Stimulated activated CD4-positive, alpha-beta T cell treated with anti-CD3 and anti-CD28 coated beads, Interleukin-12 subunit alpha, Interleukin-12 subunit beta, amount 100 ng/mL, for 24 hours (primary cell): ENCODE results near the gene FAM120B.
"Not testable (repeated sequence)": the region's sequence is repeated elsewhere in the genome, so short reads cannot be mapped to it uniquely, and the experiment has no call there.

ENCODE experiments used
- DNase-seq, 2 experiments: peaks; one replicate each; pipeline ENCODE4 v3.0.0-alpha.2; 2020; ENCODE audit warnings: low read depth in 2 of 2

FAM120B gene

GRCh38 chr6:170385506-170385905, 78.9 kb downstream of the FAM120B start:
- no peak for DNase-seq

- no peak for DNase-seq
These were observed 81.6 kb downstream of the FAM120B start for GRCh38 chr6:170388113-170388512.

GRCh38 chr6:170393033-170393432, 86.5 kb downstream of the FAM120B start:
- no peak for DNase-seq

- DNase-seq, result no peak
These were observed 87.3 kb downstream of the FAM120B start for GRCh38 chr6:170393807-170394399.

GRCh38 chr6:170394980-170395379, 88.4 kb downstream of the FAM120B start:
- no peak for DNase-seq

- DNase-seq, result not testable (repeated sequence)
These were observed 92.3 kb downstream of the FAM120B start for GRCh38 chr6:170398743-170399369.

- DNase-seq, result not testable (repeated sequence)
These were observed 93.5 kb downstream of the FAM120B start for GRCh38 chr6:170399955-170400558.

- DNase-seq, result no peak
These were observed 95.9 kb downstream of the FAM120B start for GRCh38 chr6:170402318-170403040.

- DNase-seq, result no peak
These were observed 96.9 kb downstream of the FAM120B start for GRCh38 chr6:170403451-170403850.

GRCh38 chr6:170404036-170404435, 97.5 kb downstream of the FAM120B start:
- no peak for DNase-seq

- DNase-seq, result no peak
These were observed 98.1 kb downstream of the FAM120B start for GRCh38 chr6:170404697-170405096.

GRCh38 chr6:170405311-170405975, 98.9 kb downstream of the FAM120B start:
- no peak for DNase-seq

GRCh38 chr6:170407200-170407599, 100.6 kb downstream of the FAM120B start:
- no peak for DNase-seq

GRCh38 chr6:170407932-170408331, 101.4 kb downstream of the FAM120B start:
- no peak for DNase-seq

- not testable (repeated sequence) for DNase-seq
These were observed 103.2 kb downstream of the FAM120B start for GRCh38 chr6:170409746-170410145.

- no peak for DNase-seq
These were observed 103.7 kb downstream of the FAM120B start for GRCh38 chr6:170410241-170410640.

GRCh38 chr6:170415318-170415717, 108.8 kb downstream of the FAM120B start:
- DNase-seq, result no peak

- no peak for DNase-seq
These were observed 109.7 kb downstream of the FAM120B start for GRCh38 chr6:170416303-170416702.

- no peak for DNase-seq
These were observed 110.5 kb downstream of the FAM120B start for GRCh38 chr6:170416959-170417606.

- no peak for DNase-seq
These were observed 111.3 kb downstream of the FAM120B start for GRCh38 chr6:170417881-170418280.

GRCh38 chr6:170420283-170420682, 113.7 kb downstream of the FAM120B start:
- DNase-seq, result no peak
